GM18861 (cell line): Measurements from ENCODE around the gene ZNF473.
"Not testable (repeated sequence)": the region's sequence is repeated elsewhere in the genome, so short reads cannot be mapped to it uniquely, and the experiment has no call there.

ENCODE experiments used
- ATAC-seq: cut with Tn5 transposase; IDR thresholded peaks from one replicate; pipeline ENCODE4 v1.9.1; 2021; ENCODE audit not compliant: unreplicated experiment

The ZNF473 gene

GRCh38 chr19:50047671-50048070 is 21.9 kb downstream of the ZNF473 start:
- no peak for ATAC-seq

GRCh38 chr19:50050406-50051227 is 24.8 kb downstream of the ZNF473 start:
- no peak for ATAC-seq

GRCh38 chr19:50051228-50051895 is 25.6 kb downstream of the ZNF473 start:
- ATAC-seq: not testable (repeated sequence)

DNA sequence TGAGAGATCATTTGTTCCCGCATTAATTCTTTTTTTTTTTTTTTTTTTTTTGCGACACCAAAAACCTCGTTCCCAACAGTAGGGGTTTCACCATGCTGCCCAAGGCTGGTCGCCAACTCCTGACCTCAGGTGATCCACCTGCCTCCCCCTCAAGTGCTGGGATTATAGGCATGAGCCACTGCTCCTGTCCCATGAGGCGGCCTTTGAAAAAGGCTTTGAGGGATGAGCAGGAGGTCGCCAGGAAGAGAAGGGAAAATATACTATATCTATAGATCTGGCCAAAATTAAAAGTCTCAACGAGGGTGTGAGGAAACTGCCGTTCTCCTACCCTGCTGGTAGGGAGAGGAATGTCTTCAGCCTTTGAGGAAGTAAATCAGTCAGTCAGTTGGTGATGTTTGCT is 26.2 kb downstream of the ZNF473 start:
- no peak for ATAC-seq

- no peak for ATAC-seq
These were observed 27.3 kb downstream of the ZNF473 start for GRCh38 chr19:50053119-50053518.

- no peak for ATAC-seq
These were observed 32.6 kb downstream of the ZNF473 start for GRCh38 chr19:50058425-50058824.

- no peak for ATAC-seq
These were observed 33.2 kb downstream of the ZNF473 start for GRCh38 chr19:50059045-50059444.

- ATAC-seq: no peak
These were observed 34.3 kb downstream of the ZNF473 start for GRCh38 chr19:50060107-50060506.

- ATAC-seq: no peak
These were observed 35.8 kb downstream of the ZNF473 start for GRCh38 chr19:50061650-50062049.

- no peak for ATAC-seq
These were observed 40.1 kb downstream of the ZNF473 start for GRCh38 chr19:50065938-50066337.

DNA sequence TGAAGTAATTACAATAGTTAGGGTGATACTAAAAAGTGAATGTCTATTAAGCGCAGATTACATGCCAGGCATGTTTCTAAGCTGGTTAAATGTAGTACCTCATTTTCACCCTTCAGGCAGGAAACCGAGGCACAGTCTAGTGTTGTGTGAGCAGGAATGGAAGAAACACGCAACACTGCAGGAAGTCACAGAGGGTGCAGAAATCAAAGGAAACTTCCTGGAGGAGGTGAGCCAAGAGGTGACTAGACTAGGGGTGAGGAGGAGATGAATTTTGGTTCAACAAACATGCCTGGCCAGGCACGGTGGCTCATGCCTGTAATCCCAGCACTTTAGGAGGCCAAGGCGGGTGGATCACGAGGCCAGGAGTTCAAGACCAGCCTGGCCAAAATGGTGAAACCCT is 41.8 kb downstream of the ZNF473 start:
- ATAC-seq: no peak

GRCh38 chr19:50068382-50068781 is 42.6 kb downstream of the ZNF473 start:
- ATAC-seq: not testable (repeated sequence)

DNA sequence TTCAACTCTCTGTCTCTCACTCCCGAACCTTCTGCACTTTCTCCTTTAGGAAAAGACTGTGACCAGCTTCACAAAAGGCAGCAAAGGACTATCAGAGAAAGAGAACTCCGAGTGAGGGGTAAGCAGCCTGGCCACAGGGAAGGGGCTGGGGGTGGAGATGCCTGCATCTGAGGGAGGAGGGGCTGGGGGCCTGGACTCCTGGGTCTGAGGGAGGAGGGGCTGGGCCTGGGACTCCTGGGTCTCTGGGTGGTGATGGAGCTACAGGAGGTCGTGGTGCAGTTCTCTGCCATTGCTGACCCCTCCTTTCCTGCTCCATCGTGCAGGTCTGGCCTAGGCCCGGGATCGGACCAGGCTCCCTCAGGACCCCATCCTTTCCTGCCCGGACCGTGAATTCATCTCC is 49.3 kb downstream of the ZNF473 start:
- not testable (repeated sequence) for ATAC-seq

- ATAC-seq: not testable (repeated sequence)
These were observed 50.0 kb downstream of the ZNF473 start for GRCh38 chr19:50075644-50076372.

GRCh38 chr19:50076581-50077355 is 51.0 kb downstream of the ZNF473 start:
- not testable (repeated sequence) for ATAC-seq

DNA sequence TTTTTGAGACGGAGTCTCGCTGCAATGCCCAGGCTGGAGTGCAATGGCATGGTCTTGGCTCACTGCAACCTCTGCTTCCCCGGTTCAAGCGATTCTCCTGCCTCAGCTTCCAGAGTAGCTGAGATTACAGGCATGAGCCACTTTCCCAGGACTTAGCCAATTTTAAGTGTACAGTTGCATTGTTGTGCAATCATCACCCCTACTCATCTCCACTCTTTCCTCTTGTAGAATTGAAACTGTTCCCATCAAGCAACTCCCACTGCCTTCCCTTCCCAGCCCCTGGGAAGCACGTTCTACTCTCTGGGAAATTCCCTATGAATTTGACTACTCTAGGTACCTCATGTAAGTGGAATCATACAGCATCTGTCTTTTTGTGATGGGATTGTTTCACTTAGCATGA is 53.2 kb downstream of the ZNF473 start:
- ATAC-seq: not testable (repeated sequence)

DNA sequence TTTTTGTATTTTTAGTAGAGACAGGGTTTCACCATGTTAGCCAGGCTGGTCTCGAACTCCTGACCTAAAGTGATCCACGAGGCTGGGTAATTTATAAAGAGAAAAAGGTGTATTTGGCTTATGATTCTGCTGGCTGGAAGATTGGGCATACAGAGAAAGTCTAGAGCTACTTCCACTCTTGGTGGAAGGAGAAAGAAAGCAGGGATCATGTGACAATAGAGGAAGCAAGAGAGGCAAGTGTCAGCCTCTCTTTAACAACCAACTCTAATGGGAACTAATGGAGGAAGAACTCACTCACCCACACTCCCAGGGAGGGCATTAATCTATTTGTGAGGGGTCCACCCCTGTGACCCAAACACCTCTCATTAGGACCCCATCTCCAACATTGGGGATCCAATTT is 58.6 kb downstream of the ZNF473 start:
- not testable (repeated sequence) for ATAC-seq

- ATAC-seq: not testable (repeated sequence)
These were observed 61.3 kb downstream of the ZNF473 start for GRCh38 chr19:50087153-50087552.

- ATAC-seq: not testable (repeated sequence)
These were observed 64.9 kb downstream of the ZNF473 start for GRCh38 chr19:50090706-50091105.

- ATAC-seq: not testable (repeated sequence)
These were observed 66.0 kb downstream of the ZNF473 start for GRCh38 chr19:50091786-50092185.

- ATAC-seq: not testable (repeated sequence)
These were observed 66.8 kb downstream of the ZNF473 start for GRCh38 chr19:50092597-50092996.
